GM12878 (cell line): Measurements from ENCODE around the gene ARL3. TPM values are rescaled to one million over a fixed set of nuclear protein-coding genes. Genes with fewer than 3 reads are reported as not detected.

ENCODE experiments used
- CHD2 ChIP-seq: IDR thresholded peaks from 2 replicates; pipeline ENCODE4 v1.6.1; 2011; ENCODE audit warnings: low read depth, low read length, improper control_type of control experiment, borderline replicate concordance
- EGR1 ChIP-seq, 2 experiments: IDR thresholded peaks; 1 replicate in 1 of 2; 2 replicates in 1 of 2; pipeline ENCODE4 v1.6.1; 2011 to 2012; ENCODE audit warnings: low read depth in 2 of 2, low read length in 2 of 2, borderline replicate concordance in 1 of 2, mild to moderate bottlenecking in 1 of 2, moderate library complexity in 1 of 2
- ETV6 ChIP-seq, 2 experiments: fragments of 450-650 bp in 1 of 2; IDR thresholded peaks in 1 of 2; conservative IDR thresholded peaks in 1 of 2; 2 replicates each; pipeline ENCODE4 v1.6.1; 2014; ENCODE audit warnings: antibody characterized with exemption in 1 of 2, borderline replicate concordance in 1 of 2, low read depth in 1 of 2, mild to moderate bottlenecking in 1 of 2, moderate library complexity in 1 of 2
- GATAD2B ChIP-seq: fragments of 450-650 bp; conservative IDR thresholded peaks from 2 replicates; pipeline ENCODE4 v1.6.1; 2017; ENCODE audit warnings: low read depth, mild to moderate bottlenecking, moderate library complexity
- MEF2B ChIP-seq: fragments of 450-650 bp; IDR thresholded peaks from 2 replicates; pipeline ENCODE4 v1.6.1; 2018; ENCODE audit warnings: mild to moderate bottlenecking, moderate library complexity; ENCODE audit not compliant: partially characterized antibody, poor library complexity, severe bottlenecking
- MTA2 ChIP-seq: fragments of 450-650 bp; IDR thresholded peaks from 2 replicates; pipeline ENCODE4 v1.6.1; 2016; ENCODE audit warnings: low read depth, mild to moderate bottlenecking, moderate library complexity
- NBN ChIP-seq: fragments of 450-650 bp; IDR thresholded peaks from 2 replicates; pipeline ENCODE4 v1.6.1; 2016
- NFYB ChIP-seq: IDR thresholded peaks from 2 replicates; pipeline ENCODE4 v1.6.1; 2011; ENCODE audit warnings: low read depth, mild to moderate bottlenecking, low read length, improper control_type of control experiment, moderate library complexity; ENCODE audit not compliant: insufficient read depth
- PAX5 ChIP-seq: IDR thresholded peaks from 2 replicates; pipeline ENCODE4 v1.6.1; 2011; ENCODE audit warnings: low read depth, low read length, borderline replicate concordance
- PML ChIP-seq: IDR thresholded peaks from 2 replicates; pipeline ENCODE4 v1.6.1; 2012; ENCODE audit warnings: low read length, inconsistent platforms
- RAD51 ChIP-seq: fragments of 450-650 bp; IDR thresholded peaks from 2 replicates; pipeline ENCODE4 v1.6.1; 2016; ENCODE audit warnings: moderate library complexity, mild to moderate bottlenecking, inconsistent platforms
- SP1 ChIP-seq: IDR thresholded peaks from one replicate; pipeline ENCODE4 v1.6.1; 2011; ENCODE audit warnings: low read depth, low read length
- SRF ChIP-seq, 2 experiments: IDR thresholded peaks; 2 replicates each; pipeline ENCODE4 v1.6.1; 2011; ENCODE audit warnings: low read depth in 2 of 2, low read length in 2 of 2, mild to moderate bottlenecking in 1 of 2, moderate library complexity in 1 of 2
- SUPT20H ChIP-seq: IDR thresholded peaks from 2 replicates; pipeline ENCODE4 v1.6.1; 2011; ENCODE audit warnings: low read depth, mild to moderate bottlenecking, low read length, moderate library complexity, borderline replicate concordance; ENCODE audit not compliant: control insufficient read depth
- TARDBP ChIP-seq: IDR thresholded peaks from 2 replicates; pipeline ENCODE4 v1.6.1; 2016; ENCODE audit warnings: borderline replicate concordance
- ZNF687 ChIP-seq: fragments of 450-650 bp; IDR thresholded peaks from 2 replicates; pipeline ENCODE4 v1.6.1; 2017; ENCODE audit warnings: mild to moderate bottlenecking, moderate library complexity
- polyA plus RNA-seq, 11 experiments: library from polyadenylated mRNA; depleted of rRNA in 4 of 11; unstranded in 6 of 11; stranded (reverse) in 5 of 11; fragments of >200 nt; fragmentation: Nextera tagmentation in 4 of 11; fragmentation: Illumina TruSeq in 1 of 11; extraction: Ambion mirVana in 4 of 11; extraction: Trizol in 1 of 11; gene quantifications; 1 replicate in 1 of 11; 2 replicates in 10 of 11; pipeline versions ENCODE4 v1.2.1 to v1.2.3, GENCODE V29; 2011 to 2016; ENCODE audit warnings: inconsistent platforms in 2 of 11, missing spikeins in 2 of 11, low read depth in 1 of 11
- total RNA-seq, 4 experiments: library from RNA; depleted of rRNA in 3 of 4; stranded (reverse); fragments of >200 nt in 3 of 4; fragmentation: Illumina TruSeq in 1 of 4; extraction: Trizol in 1 of 4; gene quantifications; 2 replicates each; pipeline versions ENCODE4 v1.2.1 to v1.2.3, GENCODE V29; 2013 to 2021
- TF ChIP-seq, protein P1 (sequence below): IDR thresholded peaks from 2 replicates; pipeline ENCODE4 v1.6.1; 2011; ENCODE audit warnings: borderline replicate concordance, low read depth, mild to moderate bottlenecking, moderate library complexity, low read length; ENCODE audit not compliant: insufficient read depth, poor library complexity, severe bottlenecking
- TF ChIP-seq, protein P2 (sequence below): fragments of 450-650 bp; IDR thresholded peaks from 2 replicates; pipeline ENCODE4 v1.6.1; 2016; ENCODE audit warnings: mild to moderate bottlenecking, moderate library complexity, borderline replicate concordance

The ARL3 gene
- total and polyA plus RNA-seq, 10 of the 15 experiments (the other 5 are each of a cell fraction or from before 2014, with no cell fraction given): 4.9 to 26.1 (median 11.0) TPM

DNA sequence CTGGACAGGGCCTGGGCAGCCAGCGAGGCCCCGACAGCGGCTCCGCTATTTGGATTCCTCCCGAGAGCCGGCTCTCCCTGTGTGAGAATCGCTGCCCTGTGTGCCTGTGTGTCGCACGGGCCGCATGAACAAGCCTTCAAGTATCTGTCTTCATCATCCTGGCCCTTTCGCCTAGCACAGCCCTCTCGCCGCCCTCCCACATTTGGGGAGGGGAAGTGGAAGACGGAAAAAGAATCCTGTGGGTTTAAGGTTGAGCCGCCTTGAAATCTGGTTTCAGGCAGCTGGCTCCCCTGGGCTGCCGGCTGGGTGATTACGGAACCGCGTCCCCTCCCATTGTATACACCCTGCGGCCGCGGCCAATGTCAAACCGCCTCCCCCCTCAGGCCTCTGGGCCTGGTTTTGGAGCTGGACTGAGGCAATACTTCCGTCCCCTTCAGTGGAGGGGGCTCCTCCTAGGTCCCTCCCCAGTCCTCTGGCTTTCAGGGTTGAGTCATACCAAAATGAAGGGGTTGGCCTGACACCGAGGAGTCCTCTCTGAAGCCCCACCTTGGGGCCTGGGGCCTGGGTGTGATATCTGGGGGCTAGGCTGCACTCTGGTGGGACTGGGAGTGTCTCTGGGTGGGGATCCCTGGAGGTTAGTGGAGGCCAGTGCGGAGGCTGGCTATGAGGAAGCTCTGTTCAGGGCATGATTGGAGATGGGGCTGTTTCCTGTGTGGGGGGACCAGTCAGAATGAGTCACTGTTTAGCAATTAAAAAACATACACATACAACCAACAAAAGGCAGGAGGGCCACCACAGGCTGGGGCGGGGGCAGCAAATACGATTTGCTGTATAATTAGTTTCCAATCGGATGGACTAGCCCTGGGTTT, 68.2 kb downstream of the ARL3 start (continued):
- TF ChIP-seq GATAD2B: no peak; the same call in none of the 2 replicates
- TF ChIP-seq NBN: peak; percentile 60
- 0 out of 2 replicates have a peak, but pooled peaks have one; percentile 32 for TF ChIP-seq PAX5
- TF ChIP-seq PML: no peak
- TF ChIP-seq SP1: peak; percentile 63
- TF ChIP-seq SUPT20H: no peak
- TF ChIP-seq, protein P1, sequence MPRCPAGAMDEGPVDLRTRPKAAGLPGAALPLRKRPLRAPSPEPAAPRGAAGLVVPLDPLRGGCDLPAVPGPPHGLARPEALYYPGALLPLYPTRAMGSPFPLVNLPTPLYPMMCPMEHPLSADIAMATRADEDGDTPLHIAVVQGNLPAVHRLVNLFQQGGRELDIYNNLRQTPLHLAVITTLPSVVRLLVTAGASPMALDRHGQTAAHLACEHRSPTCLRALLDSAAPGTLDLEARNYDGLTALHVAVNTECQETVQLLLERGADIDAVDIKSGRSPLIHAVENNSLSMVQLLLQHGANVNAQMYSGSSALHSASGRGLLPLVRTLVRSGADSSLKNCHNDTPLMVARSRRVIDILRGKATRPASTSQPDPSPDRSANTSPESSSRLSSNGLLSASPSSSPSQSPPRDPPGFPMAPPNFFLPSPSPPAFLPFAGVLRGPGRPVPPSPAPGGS: peak; percentile 81
- peak; percentile 27; the same call in 1 of the 2 replicates for TF ChIP-seq ZNF687
- peak in 1 of 2 experiments; percentile 88; a peak in 2 of 4 replicates for TF ChIP-seq ETV6 (conservative IDR thresholded peaks at IDR 0.05 in 1 of 2, IDR thresholded peaks at IDR 0.05 in 1 of 2; ENCODE audit: borderline replicate concordance in 1 of 2, low read depth in 1 of 2)
- TF ChIP-seq MTA2: peak; percentile 74
- no peak for TF ChIP-seq RAD51
- peak; percentile 62; the same call in 1 of the 2 replicates for TF ChIP-seq NFYB
- peak in 1 of 2 experiments; percentile 5; a peak in 1 of 3 replicates for TF ChIP-seq EGR1 (IDR thresholded peaks at IDR 0.05; ENCODE audit: borderline replicate concordance in 1 of 2, low read depth in 2 of 2, low read length in 2 of 2)
- TF ChIP-seq TARDBP: 0 out of 2 replicates have a peak, but pooled peaks have one; percentile 8
- TF ChIP-seq MEF2B: peak; percentile 81
- 0 out of 2 replicates have a peak, but pooled peaks have one; percentile 24 for TF ChIP-seq CHD2
- peak in 1 of 2 experiments; percentile 10; a peak in 1 of 4 replicates for TF ChIP-seq SRF (IDR thresholded peaks at IDR 0.05; ENCODE audit: low read depth in 2 of 2, low read length in 2 of 2)
- TF ChIP-seq, protein P2, sequence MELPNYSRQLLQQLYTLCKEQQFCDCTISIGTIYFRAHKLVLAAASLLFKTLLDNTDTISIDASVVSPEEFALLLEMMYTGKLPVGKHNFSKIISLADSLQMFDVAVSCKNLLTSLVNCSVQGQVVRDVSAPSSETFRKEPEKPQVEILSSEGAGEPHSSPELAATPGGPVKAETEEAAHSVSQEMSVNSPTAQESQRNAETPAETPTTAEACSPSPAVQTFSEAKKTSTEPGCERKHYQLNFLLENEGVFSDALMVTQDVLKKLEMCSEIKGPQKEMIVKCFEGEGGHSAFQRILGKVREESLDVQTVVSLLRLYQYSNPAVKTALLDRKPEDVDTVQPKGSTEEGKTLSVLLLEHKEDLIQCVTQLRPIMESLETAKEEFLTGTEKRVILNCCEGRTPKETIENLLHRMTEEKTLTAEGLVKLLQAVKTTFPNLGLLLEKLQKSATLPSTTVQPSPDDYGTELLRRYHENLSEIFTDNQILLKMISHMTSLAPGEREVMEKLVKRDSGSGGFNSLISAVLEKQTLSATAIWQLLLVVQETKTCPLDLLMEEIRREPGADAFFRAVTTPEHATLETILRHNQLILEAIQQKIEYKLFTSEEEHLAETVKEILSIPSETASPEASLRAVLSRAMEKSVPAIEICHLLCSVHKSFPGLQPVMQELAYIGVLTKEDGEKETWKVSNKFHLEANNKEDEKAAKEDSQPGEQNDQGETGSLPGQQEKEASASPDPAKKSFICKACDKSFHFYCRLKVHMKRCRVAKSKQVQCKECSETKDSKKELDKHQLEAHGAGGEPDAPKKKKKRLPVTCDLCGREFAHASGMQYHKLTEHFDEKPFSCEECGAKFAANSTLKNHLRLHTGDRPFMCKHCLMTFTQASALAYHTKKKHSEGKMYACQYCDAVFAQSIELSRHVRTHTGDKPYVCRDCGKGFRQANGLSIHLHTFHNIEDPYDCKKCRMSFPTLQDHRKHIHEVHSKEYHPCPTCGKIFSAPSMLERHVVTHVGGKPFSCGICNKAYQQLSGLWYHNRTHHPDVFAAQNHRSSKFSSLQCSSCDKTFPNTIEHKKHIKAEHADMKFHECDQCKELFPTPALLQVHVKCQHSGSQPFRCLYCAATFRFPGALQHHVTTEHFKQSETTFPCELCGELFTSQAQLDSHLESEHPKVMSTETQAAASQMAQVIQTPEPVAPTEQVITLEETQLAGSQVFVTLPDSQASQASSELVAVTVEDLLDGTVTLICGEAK: peak; percentile 45; the same call in 1 of the 2 replicates
